Muscle of back (tissue), 11 donors: ENCODE data around the gene IL32. TPM values are rescaled to one million over a fixed set of nuclear protein-coding genes. Genes with fewer than 3 reads are reported as not detected.
A peak's percentile ranks its signal among the peaks of the same experiment; 100 is the strongest.
"Not testable (repeated sequence)": the region's sequence is repeated elsewhere in the genome, so short reads cannot be mapped to it uniquely, and the experiment has no call there.

Experiments
- DNase-seq, 3 donors: peaks; one replicate each; pipeline versions ENCODE4 v3.0.0 to v3.0.0-alpha.2; 2013
- polyA plus RNA-seq, 10 donors: library from polyadenylated mRNA; unstranded; fragments of 120-200 nt; gene quantifications; one replicate each; pipeline ENCODE4 v1.2.1, GENCODE V29; 2013; ENCODE audit not compliant: insufficient read length in 10 of 10

The IL32 gene
- polyA plus RNA-seq, 10 donors = 43.8 to 181 (median 123) TPM

DNA sequence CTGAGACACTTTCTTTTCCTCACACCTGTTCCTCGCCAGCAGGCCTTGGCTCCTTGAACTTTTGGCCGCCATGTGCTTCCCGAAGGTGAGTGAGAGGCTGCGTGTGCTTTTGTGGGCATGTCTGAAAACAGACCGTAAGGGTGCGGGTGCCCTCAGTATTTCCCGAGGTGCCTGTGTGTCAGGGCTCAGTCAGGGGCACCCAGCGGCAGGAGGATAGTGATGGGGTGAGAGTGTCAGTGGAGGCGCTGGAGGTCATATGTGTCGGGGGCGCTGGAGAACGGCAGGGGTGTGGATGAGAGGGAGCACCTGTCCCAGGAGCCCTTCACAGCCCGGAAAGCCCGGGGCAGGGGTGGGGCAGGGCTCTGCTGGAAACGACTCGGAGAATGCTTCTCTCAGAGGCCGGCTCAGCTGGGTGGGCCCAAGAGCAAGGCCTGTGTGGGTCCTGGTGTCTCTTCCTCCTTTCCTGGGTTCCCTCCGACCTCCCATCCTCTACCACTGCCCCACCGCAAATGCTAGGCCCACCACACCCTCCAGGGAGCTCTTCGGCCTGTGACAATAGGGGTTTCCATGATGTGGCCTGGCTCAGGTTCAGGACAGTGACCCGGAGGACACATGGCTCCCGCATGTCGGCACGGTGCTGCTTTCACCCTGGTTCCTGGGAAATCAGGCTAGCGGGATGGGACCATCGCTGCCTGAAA lies 451 bp downstream of the IL32 start:
- DNase-seq = no peak

DNA sequence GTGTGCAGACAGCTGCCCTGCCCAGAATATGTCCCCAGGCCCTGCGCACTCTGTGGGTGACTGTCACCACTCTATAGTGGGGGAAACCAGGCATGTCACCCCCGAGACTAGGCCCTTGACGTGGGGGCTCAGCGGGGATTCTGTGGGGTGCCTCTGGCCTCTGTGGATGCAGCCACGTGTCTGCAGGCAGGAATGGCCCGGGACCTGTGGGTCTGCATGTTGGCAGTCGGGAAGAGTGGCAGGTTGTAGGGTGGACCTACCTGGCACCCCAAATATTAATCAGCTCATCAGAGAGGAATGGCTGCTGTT lies 954 bp downstream of the IL32 start:
- no peak for DNase-seq

DNA sequence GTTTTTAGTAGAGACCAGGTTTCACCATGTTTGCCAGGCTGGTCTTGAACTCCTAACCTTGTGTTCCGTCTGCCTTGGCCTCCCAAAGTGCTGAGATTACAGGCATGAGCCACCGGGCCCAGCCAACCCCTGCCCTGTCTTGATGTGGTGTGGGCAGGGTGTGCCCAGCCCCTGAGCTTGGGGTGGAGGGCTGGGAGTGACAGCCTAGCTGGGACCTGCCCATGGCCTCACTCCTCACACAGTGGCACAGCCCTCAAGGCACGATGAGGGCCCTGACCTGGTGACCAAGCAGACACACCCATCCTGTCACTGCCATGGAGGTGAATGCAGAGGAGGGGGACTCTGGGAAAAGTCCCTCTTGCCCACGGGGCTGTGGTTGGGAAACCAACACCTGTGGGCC lies 3.0 kb downstream of the IL32 start:
- DNase-seq = no peak

DNA sequence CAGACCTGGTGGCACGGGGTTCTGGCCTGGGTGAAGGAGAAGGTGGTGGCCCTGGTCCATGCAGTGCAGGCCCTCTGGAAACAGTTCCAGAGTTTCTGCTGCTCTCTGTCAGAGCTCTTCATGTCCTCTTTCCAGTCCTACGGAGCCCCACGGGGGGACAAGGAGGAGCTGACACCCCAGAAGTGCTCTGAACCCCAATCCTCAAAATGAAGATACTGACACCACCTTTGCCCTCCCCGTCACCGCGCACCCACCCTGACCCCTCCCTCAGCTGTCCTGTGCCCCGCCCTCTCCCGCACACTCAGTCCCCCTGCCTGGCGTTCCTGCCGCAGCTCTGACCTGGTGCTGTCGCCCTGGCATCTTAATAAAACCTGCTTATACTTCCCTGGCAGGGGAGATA lies 3.7 kb downstream of the IL32 start:
- DNase-seq = not testable (repeated sequence)

DNA sequence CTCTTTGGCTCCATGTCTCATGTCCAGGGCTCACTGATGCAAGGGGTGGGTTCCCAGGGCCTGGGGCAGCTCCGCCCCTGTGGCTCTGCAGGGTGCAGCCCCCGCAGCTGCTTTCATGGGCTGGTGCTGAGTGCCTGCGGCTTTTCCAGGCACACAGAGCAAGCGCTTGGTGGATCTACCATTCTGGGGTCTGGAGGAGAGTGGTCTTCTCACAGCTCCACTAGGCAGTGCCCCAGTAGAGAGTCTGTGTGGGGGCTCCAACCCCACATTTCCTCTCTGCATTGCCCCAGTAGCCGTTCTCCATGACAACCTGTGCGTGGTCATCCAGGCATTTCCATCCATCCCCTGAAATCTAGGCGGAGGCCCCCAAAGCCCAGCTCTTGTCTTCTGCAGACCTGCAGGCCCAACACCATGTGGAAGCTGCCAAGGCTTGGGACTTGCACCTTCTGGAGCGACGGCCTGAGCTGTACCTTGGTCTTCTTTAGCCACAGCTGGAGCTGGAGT lies 5.2 kb downstream of the IL32 start:
- DNase-seq = no peak

DNA sequence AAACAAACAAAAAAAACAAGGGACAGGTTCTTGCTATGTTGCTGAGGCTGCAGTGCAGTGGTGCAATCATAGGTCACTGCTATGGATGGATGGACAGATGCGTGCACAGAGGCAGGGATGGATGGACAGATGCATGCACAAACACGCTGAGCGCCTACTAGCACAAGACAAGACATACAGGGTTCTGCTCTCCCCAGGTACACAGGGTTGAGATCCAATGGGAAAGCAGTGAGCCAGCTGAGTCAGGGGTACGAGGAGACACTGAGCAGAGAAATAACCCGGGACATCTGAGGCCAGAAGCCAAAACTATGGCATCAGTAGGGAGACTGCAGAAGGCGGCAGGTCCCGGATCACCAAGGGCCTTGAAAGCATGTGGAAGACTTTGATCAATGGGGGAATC lies 6.2 kb downstream of the IL32 start:
- DNase-seq = no peak

DNA sequence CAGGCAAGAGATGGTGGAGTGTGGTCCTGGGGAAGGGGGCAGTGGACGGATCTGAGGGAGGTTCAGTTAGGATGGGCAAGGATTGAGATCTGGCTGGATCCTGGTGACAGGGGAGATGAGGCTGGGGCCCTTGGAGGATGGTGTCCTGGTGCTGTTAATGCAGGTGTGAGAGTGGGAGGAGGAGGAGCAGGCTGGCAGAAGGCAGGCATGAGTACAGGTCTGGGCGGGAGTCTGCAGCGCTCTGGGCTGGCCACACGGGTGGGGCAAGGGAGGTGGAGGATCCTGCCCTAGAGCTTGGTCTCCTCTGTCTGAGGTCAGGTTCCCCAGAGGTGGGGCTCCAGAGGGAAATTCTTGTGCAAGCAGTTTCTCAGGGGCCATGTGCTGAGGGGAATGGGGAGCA lies 6.7 kb downstream of the IL32 start:
- DNase-seq = not testable (repeated sequence)

DNA sequence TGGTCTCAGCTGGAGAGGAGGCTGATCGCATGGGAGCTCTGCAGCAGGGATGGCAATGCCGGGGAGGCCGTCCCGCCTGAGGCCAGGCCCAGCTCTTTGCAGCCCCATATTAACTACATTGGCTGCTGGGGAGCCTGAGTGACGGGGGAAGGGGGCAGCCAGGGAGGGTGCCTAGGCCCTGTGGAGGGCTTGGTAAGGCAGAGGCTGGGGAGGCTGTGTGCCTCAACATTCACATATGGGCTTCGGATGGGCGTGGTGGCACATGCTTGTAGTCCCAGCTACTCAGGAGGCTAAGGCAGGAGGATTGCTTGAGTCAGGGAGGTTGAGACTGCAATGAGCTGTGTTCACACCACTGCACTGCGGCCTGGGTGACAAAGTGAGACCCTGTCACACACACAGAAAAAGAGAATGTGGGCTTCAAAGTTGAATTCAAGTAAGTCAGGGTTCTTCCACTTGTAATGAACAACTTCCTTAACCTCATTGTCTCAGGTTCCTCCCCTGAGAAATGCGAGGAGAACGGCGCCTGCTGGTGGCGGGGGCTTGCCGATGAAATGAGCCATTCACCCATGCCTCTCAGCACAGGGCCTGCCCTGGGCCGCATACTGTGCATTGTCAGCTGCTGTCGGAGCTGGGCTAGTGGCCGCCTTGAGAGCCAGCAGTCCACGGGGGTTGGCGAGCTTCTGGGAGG lies 7.3 kb downstream of the IL32 start:
- DNase-seq = not testable (repeated sequence)

DNA sequence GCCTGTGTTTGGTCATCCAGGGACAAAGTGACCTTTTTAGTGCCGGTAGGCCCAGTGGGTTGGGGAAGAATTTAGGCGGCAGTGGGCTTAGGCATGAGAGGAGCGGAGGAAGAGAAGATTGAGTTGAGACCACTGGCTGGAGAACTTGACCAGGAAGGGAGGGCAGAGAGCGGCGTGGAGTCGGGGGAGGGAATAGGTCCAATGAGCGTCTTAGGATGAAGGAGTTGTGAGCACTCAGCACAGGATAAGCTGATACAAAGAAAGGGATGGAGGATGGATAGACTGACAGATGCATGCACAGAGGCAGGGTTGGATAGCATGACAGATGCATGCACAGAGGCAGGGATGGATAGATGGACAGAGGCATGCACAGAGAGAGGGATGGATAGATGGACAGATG lies 8.0 kb downstream of the IL32 start:
- DNase-seq = no peak

DNA sequence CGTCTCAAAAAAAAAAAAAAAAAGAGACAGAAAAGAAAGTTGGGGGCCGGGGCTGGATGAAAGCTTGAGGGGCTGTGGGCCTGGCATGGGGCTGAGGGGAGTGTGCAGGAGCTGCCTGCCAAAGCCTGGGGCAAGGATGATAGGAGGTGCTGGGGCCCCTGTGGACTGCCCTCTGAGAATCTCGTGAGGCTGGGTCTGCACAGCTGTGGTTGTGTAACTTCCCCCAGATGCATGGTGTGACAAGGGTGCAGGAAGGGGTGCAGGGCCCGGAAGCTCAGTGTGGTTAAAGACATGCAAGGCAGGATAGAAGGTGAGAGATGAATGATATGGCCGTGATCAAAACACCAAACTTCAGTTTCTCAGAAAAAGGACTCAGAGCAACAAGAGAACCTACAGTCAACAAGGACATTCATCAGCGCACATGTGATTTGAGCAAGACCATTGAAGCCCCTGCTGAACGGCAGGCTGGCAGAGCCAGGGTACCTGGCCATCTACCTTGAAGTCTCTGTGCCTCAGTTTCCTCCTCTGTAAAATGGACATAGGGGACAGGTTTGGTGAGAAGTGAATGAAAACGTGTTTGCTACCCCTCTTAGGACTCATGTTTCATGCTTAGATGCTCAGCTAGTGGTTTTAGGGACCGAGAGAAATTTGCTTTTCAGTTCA lies 9.6 kb downstream of the IL32 start:
- DNase-seq = no peak

DNA sequence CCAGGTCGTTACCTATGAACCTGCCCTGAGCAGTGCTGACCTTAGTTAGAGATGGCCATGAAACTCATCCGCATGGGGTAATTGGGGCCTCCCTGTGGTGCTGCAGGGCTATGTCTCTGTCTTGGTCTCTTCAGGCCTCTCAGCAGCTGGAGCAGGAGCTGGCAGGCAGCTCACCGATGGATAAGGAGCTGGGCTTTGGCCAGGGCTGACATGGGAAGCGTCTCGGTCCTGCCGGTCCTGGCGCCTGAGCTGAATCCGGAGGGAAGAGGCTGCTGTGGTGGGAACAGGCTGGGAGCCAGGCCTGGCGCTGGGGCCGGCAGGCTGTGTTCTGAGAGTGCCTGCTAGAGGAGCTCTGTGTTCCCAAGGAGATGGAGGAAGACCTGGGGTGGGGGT lies 10.1 kb downstream of the IL32 start:
- peak in 1 of 3 donors; percentile 75 for DNase-seq

DNA sequence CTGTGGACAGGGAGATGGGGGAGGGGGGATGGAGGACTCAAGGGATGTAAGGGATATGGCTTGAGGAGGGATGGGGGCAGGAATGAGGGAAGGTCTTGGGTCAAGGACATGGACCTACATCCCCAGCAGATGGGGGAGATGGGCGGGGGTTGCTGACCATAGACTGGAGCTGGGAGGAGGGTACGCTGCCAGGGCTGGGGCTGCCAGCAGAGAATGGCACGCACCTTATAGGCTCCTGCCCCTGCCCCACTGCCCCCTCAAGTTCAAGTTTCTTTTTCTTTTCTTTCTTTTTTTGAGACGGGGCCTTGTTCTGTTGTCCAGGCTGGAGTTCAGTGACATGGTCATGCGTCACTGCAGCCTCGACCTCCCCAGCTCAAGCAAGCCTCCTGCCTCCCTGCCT lies 10.5 kb downstream of the IL32 start:
- DNase-seq = not testable (repeated sequence)

DNA sequence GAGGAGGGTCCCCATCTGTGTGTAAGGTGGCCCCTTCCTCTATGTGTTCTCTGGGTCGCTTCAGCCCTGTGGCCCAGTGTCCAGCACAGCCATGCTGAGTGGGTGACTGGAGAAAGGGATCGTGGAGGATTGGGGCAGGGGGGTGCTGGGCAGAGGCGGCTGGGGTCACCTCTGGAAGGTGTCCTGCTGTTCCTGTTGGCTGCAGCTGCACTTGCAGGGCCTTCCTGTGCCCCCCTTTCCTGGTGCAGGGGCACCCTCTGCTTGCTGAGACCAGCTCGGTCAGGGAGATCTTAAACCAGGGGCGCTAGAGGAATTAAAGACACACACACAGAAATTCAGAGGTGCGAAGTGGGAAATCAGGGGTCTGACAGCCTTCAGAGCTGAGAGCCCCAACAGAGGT lies 11.1 kb downstream of the IL32 start:
- no peak for DNase-seq

DNA sequence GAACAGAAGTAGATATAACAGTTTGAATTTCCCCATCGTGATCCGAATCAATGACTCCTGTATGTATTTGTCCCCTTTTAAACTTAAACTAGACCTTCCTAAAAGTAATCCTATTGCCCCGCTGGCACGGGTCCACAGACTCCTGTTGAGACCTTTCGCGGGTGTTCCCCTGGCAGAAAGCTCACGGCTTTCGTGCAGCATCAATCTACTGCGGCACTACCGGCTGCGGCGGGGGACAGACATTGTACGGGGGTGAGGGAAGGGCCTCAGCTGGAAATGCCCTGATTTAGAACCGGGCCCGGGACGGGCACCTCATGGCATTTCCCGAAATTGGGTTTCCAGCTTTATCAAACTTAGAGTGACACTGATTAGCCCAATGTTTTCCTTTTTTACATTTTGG lies 14.6 kb downstream of the IL32 start:
- no peak for DNase-seq

DNA sequence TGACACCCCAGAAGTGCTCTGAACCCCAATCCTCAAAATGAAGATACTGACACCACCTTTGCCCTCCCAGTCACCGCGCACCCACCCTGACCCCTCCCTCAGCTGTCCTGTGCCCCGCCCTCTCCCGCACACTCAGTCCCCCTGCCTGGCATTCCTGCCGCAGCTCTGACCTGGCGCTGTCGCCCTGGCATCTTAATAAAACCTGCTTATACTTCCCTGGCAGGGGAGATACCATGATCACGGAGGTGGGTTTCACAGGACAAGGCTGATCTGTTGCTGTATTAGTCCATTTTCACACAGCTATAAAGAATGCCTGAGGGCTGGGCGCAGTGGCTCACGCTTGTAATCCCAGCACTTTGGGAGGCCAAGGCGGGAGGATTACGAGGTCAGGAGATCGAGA lies 16.5 kb downstream of the IL32 start:
- DNase-seq = not testable (repeated sequence)

DNA sequence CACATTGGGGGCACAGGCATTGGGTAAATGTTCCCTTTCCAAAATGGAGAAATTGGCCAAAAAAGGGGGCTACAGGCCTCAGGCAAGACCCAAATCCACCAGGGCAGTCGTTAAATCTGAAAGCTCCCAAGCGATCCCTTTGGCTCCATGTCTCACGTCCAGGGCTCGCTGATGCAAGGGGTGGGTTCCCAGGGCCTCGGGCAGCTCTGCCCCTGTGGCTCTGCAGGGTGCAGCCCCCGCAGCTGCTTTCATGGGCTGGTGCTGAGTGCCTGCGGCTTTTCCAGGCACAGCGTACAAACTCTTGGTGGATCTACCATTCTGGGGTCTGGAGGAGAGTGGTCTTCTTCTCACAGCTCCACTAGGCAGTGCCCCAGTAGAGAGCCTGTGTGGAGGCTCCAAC lies 18.0 kb downstream of the IL32 start:
- DNase-seq = not testable (repeated sequence)

DNA sequence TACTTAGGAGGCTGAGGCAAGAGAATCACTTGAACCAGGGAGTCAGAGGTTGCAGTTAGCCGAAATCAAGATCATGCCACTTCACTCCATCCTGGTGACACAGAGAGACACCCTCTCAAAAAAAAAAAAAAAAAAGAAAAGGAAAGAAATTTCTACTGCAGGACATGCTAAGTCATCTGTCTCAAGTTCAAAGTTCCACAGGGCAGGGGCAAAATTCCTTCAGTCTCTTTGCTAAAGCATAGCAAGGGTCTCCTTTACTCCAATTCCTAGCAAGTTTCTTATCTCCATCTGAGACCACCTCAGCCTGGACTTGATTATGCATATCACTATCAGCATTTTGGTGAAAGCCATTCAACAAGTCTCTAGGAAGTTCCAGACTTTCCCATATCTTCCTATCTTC lies 19.1 kb downstream of the IL32 start:
- DNase-seq = no peak

DNA sequence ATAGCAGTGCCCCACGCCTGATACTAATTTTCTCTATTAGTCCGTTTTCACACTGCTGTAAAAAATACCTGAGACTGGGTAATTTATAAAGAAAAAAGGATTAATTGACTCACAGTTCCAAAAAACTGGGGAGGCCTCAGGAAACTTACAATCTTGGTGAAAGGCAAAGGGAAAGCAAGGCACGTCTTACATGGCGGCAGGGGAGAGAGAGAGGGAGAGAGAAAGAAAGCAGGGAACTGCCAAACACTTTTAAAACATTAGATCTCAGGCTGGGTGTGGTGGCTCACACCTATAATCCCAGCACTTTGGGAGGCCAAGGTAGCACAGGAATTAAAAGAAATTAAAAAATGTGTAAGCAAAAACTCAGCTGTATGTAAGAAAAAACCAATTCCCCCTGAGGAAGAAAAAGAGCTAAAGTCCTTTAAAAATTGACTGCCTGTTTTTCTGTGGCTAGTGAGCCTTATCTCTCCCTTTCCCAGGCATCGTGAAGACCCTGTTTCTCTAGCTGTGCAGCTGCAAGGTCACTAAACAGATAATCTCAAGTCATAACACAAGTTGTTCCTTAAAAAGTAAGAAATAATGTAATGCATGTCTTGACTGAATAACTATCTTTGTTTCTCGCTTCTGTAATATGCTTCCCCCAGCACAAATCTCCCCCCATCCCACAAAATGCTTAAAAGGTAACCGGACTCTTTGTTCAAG lies 19.7 kb downstream of the IL32 start:
- DNase-seq = no peak

DNA sequence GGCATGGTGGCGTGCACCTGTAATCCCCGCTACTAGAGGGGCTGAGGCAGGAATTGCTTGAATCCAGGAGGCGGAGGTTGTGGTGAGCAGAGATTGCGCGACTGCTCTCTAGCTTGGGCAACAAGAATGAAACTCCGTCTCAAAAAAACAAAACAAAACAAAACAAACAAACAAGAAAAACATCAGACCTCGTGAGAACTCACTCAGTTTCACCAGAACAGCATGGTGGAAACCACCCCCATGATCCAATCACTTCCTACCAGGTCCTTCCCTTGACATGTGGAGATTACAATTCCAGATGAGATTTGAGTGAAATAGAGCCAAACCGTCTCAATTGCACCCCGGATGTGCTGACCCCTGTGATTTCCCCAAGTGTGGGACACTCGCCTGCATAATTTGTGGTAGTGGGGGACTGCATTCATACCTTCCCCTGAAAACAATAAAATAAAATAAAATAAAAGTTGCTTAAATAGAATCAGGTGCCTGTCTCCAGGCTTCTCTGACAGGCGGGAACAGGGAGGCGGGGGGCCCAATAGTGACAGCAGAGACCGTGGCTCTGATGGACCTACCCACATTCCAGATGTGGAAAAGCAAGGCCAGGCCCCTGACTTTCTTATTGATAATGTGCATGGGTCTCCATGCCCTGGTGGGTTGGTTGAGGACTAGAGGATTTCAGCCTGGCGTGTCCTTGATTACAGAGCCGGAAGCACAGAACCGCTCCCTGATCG lies 20.6 kb downstream of the IL32 start:
- no peak for DNase-seq

DNA sequence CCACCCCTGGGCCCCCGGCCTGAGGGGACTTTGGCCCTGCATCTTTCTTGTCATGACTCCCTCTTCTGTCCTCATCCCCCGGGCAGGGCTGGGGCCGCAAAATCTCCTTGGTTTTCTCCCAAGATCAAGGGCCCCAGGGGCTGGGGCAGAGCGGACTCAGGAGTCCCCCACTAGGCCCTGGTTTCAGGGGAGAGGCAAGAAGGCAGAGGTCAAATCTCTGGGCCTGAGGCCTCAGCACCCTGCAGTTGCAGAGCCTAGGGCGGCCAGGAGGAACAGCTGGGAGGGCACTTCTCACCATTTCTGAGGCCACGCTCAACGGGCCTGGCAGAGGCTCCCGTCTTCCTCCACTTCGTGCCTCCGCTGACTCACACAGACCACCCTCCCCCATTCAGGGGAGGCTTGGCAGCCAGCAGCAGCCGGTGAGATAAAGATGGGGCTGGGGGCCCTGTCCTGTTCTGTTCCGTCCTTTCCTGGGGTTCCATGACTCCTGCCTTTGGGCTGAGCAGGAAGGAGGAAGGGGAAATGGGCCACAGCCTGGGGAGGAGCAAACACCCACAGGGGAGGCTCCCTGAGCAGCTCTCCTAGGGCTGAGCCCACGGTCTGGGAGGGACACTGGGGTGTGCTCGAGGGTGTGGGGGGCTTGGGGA lies 21.3 kb downstream of the IL32 start:
- peak in 1 of 3 donors; percentile 37 for DNase-seq
